NCI-H2171 (cell line): ENCODE results near the gene ELF5.

Experiments used
- DNase-seq: peaks from one replicate; lab custom pipeline; 2025; lab: John Stamatoyannopoulos, UW

The ELF5 gene

DNA sequence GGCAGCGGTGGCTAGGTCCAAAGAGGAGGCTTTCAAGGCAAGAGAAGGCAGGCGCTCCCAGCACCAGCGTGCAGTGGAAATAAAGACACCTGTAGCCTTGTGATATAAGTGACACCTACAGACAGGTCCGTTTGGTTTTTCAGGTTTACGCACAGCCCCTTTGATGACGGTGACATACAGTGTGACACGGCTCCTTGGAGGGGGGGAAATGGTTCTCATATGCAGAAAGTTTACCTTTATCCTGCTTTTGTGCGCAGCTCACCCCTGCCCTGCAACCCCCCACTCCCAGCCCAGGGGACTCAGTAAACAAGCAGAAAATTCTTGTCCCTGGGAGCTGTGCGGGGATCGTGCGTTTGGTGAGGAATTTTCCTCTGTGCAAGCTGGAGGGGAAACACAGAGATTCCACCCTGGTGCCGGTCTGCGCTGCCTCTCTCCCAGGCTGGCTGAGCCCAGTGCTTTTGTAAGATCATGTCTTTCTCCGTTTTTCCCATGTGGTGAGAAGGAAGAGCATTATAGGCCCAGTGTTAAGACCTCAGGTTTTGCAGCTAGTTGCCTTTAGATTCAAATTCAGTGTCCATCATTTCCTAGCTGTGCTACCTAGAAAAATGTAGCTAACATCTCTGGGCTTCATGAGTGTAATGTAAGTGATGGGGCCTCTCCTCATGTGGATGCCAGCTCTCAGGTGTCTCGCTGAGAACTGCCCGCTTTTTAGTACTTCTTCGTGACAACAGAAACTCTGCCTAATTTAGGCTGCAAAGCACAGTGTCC is at the start of gene ELF5:
Gene ELF5, minus strand, starts transcription at position 113 of the 768 bp plus-strand sequence. CDS start 8,045 bp downstream, outside the sequence.
- DNase-seq, result no peak

DNA sequence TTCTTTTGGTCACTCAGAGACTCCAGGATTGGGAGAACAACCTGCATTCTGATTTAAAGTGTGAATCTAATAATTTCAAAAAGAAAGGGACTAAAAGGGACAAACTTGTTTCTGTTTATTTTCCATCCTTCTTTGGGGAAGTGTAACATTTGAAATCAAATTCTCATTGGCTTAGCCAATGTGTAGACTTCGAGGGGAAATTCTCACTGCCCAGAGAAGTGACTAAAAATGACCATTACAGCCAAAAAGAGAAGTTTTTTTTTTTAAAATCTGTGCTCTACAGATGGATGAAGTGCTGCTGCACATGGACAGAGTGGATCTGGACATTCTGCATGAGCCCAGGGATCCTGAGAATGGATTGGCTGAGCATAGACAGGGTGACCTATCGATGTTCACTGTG is 49.4 kb upstream of the ELF5 start:
- DNase-seq, result no peak

DNA sequence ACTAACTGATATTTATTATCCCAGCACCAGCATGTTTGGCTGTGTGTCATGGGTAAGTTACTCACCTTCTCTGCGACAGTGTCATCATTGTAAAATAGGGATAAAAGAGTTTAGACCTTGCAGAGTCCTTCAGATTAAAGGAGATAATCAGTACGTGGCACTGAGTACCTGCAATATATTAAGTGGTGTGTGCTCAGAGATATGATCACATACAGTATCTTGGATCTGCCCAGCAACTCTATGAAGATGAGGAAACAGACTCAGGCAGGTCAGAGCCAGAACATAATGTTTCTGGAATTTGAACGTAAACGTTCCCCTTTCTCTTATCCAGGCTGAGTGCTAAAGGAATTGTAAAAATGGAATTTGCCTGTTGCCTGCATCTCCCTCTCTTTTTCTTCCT is 46.9 kb upstream of the ELF5 start:
- no peak for DNase-seq

DNA sequence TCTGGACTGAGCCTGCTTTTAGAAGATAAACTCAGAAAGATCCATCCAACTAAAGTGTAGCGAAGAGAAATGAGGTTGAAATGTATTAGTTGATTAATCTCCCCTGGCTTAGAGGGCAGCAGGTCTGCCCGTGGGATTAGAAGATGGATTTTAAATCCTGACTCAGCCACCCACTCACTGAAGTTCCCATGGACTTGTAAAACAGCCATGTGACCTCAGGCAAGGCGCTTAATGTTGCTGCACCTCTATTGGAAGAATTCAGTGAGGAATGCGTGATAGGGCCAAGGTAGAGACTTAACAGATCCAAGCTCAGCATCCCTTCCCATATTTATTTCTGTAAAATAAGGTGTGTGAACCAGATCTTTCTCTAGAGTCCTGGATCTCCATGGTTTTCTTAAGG is 45.1 kb upstream of the ELF5 start:
- DNase-seq, result no peak

DNA sequence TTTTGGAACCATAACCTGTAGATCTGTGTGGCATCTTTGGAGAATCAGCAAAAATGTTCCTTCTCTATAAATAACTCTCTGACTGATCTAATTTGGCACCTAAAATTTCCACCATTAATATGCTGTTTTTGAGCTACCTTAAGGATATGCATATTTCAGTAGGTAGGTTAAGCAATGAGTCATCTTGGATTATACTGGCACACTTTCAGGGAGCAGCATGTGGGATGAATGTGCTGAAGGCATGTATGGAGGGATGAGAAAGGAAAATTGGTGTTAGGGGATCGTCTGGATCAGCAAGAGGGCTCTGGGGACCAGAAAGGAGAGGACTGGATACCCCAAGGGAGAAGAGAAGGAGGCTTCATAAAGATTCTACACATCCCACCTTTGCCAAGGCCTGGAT is 44.6 kb upstream of the ELF5 start:
- DNase-seq, result no peak

DNA sequence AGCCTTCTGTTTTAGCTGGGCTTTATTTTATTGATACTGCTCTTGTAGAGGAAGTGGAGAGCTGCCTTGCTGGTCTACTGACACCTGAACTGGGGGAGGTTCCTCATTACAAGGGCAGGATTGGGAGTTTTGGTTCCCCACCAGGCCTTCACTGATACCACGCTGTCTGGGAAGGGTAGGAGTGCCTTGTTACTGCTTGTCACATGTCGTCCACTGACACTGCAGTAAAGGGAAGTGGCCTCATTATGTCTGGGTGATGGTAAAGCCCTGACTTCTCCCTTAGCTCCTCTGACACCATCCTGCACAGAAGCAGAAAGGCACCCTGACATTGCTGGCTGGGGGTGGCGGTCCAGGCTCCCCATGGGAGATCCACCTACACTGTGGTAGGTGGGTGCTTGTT is 38.7 kb upstream of the ELF5 start:
- DNase-seq, result no peak

DNA sequence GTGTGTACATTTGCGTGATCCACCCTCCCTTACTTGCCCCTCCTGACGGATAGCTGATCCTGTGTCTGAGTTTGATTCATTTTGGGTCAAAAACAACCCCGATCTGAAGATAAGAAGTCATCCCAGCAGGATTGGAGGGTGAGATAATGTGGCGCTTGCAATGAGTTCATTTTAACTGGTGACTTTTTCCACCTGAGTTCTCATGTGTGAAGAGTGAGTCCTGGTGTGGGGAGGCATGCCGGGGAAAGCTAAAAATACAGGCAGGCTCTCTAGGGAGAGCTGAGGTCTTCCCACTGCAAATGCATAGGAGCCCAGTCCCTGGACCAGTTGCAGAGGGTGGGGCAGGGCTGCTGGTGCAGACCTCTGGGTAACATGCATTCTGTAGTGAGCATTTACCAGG is 35.7 kb upstream of the ELF5 start:
- no peak for DNase-seq

DNA sequence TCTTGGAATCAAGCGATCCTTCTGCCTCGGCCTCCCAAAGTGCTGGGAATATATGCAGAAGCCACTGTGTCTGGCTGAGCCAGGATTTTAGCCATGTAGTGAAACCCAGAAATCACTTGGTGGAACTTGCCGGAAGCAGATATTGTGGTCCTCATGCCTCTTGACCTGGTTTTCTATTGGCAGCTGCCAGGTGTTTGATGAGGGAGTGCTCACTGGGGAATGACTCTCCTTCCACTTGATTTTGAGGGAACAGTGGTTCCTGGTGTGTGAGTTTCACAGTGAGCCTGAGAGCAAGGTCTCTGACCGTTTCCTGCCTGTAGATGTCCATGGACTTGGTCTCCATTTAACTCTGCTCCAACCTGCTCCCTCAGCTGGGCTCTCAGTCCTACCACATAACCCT is 34.7 kb upstream of the ELF5 start:
- DNase-seq, result no peak

DNA sequence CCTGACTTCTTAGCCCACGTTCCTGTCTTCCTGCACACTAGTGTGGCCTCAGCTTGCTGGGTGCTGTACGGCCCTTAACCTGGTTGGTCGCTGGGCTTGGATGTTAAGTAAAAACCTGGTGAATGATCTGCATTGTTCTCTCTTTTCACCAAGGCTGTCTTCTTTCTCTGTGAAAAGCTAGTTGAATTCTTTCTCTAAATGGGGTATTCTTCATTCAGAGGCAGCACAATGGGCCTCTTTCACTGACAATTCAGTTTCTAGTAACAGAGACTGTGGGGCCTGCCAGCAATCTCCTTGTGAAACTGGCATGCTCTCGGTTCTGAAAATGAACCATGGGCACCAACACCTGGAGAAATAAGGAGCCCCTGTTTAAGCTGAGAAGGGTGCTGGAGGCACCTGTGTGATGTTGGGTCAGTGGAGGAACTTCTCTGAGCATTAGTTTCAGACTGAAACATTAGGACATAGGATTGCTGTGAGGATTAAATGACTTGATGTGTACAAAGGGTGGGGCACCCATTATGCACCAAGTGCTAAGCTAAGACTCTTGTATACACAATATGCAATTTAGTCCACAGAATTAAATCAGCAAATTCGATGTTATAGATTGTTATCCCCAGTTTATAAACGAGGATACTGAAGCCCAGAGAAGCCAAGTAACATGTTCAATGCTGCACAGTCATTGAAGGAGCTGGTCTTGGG is 33.1 kb upstream of the ELF5 start:
- DNase-seq, result no peak

DNA sequence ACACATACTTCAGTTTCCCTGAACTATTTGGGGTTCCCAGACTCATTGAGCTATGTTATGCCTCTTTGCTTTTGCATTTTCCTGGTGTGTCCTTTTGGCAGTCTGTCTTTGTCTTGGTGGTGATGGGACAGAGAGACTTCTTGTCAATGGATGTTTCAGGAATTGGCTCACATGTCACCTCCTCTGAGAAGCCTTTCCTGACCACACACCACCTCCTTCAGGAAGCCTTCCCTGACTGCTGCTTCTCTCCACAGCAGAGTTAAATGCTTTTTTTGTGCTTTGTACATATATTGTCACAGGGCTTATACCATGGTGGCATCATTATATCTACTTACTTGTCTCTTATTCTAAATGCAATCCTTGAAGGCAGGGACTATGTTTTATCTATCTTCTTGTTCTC is 28.5 kb upstream of the ELF5 start:
- DNase-seq, result no peak

DNA sequence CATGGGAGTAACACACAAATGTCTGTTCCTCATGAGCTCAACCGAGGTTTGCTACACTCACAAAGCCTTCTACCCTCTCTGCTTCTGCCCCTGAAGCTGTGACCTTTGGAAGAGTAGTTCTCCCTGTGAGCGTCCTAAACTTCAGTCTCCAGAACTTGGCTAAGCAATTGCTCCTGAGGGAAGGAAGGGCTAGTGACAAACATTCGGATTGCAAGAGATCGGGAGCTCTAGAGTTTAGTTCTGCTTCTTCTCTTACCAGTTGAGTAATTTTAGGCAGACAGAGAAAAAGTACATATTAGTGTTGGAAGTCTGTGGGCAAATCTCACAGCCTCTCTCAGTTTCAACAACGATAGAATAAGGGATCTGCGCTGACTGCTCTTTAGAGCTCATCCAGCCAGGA is 27.3 kb upstream of the ELF5 start:
- DNase-seq, result no peak

DNA sequence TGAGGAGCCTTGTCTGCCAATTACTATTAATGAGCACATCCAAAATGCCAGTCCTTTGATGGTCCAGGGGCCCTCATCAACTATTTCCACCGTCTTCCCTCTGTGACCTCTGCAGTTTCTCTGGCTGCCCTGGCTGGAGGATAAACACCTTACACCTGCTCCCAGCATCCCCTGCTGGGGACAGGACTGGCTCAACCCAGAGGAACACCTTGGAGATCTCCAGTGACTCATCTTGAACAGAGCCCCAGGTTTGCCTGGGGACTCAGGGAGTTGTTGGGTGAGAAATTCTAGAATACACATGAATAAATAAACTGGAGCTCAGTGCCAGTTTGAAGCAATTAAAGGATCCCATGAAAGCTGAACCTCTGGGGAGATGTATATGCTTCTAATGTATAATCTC is 24.0 kb upstream of the ELF5 start:
- DNase-seq, result no peak

DNA sequence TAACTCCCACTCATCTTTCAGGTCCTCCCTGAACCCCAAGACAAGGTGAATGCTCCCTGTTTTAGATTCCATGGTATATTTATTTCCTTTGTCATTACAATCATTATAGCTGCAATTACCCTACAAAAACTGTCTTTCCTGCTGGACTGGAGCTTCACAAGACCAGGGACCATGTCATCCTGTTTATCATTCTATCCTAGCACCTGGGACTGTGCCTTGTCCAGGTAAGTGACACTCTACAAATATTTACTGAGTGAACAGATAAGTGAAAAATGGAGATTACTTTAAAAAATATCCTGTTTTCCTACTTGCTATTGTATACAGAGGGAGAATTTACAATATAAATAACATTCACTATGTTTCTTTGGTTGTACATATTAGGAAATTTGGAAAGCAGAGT is 22.5 kb upstream of the ELF5 start:
- no peak for DNase-seq

DNA sequence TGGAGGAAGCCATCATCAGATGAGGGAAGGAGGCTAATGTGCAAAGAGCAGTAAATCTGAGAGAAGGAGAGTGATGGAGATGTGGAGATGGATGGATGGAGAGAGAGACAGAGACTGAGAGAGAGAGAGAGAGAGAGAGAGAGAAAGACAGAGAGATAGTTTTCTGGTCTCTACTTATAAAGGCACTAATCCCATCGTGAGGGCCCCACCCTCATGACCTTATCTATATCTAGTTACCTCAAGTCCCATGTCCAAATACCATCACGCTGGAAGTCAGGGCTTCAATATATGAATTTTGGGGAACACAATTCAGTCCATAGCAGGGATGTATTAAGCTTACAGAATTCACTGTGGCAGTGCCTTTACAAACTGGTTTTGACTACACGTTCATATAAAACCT is 21.2 kb upstream of the ELF5 start:
- no peak for DNase-seq

DNA sequence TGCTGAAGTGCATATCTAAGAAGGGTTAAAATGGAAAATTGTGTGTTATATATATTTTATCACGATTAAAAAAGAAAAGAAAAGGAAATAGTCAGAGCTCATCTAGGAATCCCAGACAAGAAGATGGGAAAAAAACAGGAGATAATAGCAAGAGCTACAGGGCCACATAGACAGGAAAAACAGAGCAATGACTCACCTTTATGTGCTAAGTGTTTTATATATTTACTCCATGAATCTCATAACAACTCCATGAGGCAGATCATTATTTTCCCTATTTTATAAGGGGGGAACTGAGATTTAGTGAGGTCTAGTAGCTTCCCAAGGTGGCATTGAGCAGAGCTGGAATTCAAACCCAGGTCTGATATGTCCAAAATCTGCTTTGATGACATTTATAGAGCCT is 18.1 kb upstream of the ELF5 start:
- DNase-seq, result no peak

DNA sequence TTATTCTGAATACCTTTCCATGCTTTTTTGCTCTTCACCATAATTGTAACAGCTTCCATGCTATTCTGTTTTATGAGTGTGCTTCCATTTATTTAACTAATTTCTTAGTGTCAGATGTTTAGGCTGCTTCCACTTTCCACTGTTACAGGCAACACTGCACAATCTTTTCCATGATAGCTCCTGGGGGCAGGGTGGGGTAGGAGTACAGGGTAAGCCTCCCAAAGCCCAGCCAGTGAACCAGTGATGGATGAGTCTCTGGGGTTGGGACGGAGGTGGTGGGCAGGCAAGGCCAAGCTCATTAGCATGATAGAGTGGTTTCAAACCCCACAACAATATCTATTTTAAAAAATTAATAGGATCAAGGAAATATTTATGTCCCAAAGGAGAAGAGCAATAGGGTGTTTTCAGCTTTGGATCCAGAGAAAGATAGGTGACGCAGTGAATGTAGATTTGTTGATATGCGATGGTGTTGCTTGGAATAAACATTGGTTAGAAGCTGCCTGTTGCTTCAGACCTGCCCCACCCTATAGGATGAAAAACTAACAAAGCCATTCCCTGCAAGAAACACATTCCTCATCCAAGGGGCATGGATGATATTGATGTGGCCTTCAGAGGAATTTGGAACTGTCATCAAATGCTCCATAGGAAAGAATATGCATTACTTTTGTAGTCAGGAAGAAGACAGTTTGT is 17.1 kb upstream of the ELF5 start:
- DNase-seq, result no peak

DNA sequence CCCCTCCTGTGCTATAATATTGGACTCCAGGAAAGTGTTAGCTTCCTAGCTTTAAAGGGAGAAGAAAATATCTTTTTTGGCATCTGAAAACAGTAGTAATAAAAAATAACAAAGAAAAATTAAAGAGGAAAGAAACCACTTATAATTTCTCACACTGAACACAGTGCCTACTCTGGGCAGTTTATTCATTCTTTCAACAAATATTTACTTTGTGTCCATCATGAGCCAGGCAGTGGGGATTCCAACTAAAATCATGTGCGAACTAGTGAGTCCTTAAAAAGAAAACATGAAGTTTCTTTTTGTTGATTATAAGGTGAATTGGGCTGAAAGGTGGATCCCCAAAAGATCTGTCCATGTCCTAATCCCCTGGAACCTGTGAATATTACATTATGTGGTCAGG is 16.0 kb upstream of the ELF5 start:
- DNase-seq, result no peak

DNA sequence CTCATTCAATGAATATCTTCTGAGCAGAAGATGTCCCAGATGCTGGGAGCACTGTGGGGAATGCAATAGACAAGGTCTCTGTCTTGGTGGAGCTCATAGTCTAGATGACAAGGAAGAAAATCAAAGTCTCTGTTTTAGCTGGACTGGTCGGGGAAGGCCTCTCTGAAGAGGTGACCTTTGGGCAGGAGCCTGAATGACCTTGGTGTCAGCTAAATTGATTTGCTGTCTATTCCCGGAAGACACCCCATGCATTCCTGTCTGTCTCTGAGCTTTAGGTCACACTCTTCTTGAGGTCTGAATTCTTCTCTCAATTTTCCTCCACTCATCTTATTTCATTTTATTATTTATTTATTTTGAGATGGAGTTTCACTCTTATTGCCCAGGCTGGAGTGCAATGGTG is 14.5 kb upstream of the ELF5 start:
- no peak for DNase-seq

DNA sequence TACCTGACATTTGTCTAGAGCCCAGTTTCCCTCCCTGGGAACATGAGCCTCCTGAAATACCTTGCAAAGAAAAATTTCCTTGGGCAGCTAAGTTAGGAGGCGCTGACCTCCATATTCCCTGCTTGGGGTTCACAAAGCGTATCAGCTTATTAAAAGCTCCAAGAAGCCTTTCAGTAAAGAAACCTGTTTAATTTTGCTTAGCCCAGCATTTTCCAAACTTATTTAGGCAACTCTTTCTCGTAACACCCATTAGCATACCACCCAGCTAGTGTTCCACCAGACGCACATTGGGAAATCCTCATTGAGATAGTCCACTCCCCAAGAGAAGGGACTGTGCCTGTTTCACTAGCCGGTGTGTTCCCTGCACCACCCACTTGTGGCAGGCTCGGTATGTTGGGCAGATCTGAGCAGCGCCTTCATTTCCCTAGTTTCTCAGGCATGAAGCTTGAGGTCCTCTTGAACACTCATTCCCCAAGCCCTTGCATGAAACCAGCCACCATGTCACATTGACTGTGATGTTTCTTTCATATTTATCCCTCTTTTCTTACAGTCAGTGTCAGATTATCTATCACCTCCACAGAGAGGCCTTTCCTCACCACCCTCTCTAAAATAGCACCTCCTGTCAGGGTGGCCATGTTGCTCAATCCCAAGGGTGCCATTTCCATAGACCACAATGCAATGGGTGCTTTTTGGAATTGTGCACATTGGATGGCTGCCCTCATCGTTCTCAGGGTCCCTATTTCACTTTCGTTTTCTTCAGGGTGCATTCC is 12.5 kb upstream of the ELF5 start:
- no peak for DNase-seq

DNA sequence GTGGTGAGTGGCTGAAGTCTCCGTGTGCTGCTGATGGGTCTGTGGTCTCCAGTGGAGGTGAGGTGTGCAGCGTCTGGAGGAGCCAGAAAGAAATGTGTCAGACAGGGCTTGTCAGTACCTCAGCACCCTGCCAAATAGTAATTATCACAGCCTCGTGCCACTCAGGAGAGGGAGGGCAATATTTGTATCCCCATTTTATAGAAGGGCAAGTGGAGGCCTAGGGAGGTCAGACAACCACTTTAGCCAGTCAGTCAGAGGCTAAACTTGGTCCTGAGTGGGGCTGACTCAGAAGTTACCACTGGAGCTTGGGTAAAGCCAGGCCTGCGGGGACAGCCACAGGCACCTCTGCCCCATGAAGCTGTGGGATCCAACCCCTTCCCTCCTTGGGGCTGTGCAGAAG is 11.5 kb upstream of the ELF5 start:
- DNase-seq, result no peak

DNA sequence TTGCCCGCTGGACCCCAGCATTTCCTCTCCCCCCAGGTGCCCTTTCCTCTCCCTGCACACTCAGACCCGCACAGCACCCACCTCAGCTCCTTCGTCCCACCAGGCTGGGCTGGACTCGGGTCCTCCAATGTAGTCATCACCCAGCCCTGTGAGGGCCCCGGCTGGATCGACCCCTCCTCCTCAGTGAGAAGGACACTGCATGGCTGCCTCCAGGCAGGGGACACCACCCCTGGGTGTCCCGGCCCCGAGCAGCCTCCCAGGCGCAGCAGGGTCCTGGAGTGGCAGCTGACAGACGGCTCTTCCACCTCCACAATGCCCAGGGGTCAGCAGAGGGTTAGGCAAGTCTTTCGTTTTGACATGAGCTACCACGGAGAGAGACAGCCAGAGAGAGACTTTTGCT is 11.1 kb upstream of the ELF5 start:
- no peak for DNase-seq

DNA sequence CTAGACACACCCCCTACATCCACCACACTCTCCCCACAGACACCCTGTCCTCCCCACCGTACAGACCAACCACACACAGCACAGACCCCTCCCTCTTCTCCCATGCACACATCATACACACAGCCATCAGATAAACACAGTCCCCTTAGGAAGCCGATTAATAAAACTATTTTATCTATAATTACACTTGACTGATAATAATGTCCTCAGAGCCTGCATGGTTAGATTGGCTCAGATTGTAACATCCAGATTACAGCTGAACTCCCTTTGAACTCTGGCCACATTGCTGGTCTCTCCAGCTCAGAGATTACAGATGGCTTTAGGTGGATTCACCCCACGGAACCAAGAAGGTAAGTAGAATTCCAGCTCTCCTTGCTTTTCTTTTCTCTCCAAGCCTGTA is 9.5 kb upstream of the ELF5 start:
- DNase-seq, result no peak

DNA sequence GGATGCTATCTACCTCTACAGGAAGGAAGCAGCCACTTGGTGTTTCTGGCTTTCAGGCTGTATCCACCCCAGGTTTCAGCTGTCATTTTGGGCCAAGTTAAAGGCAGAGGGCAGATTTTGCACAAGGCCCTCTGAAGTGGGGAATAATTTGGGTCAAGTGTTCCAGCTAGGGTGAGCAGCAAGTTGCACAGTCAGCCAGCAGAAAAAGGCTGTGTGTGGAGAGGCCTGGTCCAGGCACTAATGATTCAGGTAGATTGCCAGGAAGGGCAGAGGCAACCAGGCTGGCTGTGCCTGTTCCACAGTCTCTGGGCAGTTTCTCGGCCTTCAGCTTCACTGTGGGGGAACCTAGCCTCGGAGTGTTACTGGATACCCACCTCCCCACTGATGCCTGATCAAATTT is 8.6 kb upstream of the ELF5 start:
- no peak for DNase-seq
